HL-60 (cell line): ENCODE data around the gene GABRB1.
A peak's percentile ranks its signal among the peaks of the same experiment; 100 is the strongest.

ENCODE experiments used
- POLR2AphosphoS5 ChIP-seq: IDR thresholded peaks from 2 replicates; pipeline ENCODE4 v1.6.1; 2012; ENCODE audit warnings: low read depth
- TF ChIP-seq, protein P1 (sequence below): IDR thresholded peaks from one replicate; pipeline ENCODE4 v1.5.1; 2011; ENCODE audit warnings: low read length, control low read depth, inconsistent platforms; ENCODE audit not compliant: insufficient read depth

DNA sequence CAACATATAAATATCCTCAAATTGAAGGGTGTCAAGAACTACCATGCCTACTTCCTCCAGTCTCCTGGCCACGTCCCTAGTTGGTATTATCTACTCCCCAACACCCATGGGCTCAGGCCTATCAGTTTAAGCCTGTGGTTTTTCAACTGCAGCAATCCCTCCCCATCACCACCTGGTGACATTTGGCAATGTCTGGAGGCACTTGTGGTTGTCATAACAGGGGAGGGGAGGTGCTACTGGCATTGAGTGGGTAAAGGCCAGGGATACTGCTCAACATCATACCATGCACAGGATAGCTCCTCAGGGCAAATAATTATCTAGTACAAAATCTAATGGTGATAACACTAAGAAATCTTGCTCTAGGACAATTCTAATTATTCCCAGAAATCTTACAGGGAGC is 336.8 kb downstream of the GABRB1 start:
- TF ChIP-seq, protein P1, sequence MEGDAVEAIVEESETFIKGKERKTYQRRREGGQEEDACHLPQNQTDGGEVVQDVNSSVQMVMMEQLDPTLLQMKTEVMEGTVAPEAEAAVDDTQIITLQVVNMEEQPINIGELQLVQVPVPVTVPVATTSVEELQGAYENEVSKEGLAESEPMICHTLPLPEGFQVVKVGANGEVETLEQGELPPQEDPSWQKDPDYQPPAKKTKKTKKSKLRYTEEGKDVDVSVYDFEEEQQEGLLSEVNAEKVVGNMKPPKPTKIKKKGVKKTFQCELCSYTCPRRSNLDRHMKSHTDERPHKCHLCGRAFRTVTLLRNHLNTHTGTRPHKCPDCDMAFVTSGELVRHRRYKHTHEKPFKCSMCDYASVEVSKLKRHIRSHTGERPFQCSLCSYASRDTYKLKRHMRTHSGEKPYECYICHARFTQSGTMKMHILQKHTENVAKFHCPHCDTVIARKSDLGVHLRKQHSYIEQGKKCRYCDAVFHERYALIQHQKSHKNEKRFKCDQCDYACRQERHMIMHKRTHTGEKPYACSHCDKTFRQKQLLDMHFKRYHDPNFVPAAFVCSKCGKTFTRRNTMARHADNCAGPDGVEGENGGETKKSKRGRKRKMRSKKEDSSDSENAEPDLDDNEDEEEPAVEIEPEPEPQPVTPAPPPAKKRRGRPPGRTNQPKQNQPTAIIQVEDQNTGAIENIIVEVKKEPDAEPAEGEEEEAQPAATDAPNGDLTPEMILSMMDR = no peak
- peak; percentile 96 for TF ChIP-seq POLR2AphosphoS5
